SKM-1 (cell line): ENCODE results near the gene RANBP10.

ENCODE experiments used
- DNase-seq: peaks from one replicate; lab custom pipeline; 2025; ENCODE audit not compliant: unreplicated experiment; lab: John Stamatoyannopoulos, UW

RANBP10 gene

GRCh38 chr16:67679935-67680897 is 126.1 kb downstream of the RANBP10 start:
- no peak for DNase-seq

- DNase-seq: no peak
Observed at GRCh38 chr16:67678354-67679023, 127.9 kb downstream of the RANBP10 start.

DNA sequence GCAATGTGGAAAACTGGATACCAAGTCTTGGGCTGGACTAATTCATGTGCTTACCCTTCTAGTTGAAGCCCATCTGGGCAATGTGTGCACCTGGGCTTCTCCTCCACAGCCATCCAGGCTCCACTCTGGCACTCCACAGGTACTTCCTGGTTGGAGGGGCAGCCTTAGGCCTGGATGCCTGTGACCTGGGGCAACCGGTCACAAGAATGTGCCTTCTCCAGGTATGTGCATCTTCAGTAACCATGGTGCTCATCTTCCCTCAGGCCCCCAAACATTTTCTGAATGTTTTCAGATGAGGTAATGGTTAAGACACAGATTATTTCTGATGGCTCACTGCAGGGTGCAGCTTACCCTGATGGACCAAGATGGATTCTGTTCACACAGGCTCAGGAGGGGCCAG is 128.6 kb downstream of the RANBP10 start:
- DNase-seq: no peak

DNA sequence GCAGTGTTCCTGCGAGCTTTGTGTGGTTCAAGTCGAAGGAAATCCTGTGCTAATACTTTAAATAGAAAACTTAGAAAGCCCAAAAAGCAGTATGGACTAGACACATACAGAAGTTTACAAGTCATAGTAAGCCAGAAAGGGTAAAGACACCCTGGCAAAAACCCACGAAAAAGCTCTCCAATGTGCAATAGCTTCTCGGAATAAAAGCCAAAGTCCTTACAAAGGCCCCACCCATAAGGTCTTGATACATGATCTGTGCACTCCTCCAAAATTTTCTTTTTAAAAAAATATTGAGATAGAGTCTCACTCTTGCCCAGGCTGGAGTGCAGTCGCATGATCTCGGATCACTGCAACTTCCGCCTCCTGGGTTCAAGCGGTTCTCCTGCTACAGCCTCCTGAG is 129.4 kb downstream of the RANBP10 start:
- no peak for DNase-seq

GRCh38 chr16:67676516-67676915 is 129.8 kb downstream of the RANBP10 start:
- DNase-seq: no peak

DNA sequence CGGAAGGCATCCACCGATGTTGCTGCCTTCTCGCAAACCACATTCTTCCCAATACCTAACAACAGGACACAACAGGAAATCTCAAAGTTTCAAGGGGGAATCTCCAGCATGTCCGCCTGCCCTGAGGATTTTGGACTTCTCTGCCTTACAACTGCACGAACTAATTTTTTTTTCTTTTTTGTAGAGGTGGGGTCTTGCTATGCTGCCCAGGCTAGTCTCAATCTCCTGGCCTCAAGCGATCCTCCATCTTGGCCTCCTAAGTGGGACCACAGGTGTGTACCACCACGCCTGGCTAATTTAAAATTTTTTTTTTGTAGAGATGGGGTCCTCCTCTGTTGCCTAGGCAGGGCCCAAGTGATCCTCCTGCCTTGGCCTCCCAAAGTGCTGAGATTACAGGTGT is 130.4 kb downstream of the RANBP10 start:
- no peak for DNase-seq

DNA sequence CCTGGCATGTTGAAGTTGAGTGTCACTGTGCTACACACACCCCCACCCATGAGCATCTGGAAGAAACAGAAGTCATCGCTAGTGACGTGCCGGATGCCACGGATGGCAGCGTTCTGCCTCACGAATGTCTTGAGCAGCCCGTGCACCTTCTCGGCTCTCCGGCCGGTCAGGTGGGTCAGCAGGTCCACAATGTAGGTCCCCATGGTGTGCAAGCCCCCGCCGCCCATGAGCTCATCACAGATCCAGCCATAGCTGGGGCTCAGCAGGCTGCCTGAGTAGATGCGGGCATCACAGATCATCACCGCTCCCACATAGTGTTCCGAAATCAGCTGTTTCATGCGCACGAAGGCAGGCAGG is 130.8 kb downstream of the RANBP10 start:
- no peak for DNase-seq

DNA sequence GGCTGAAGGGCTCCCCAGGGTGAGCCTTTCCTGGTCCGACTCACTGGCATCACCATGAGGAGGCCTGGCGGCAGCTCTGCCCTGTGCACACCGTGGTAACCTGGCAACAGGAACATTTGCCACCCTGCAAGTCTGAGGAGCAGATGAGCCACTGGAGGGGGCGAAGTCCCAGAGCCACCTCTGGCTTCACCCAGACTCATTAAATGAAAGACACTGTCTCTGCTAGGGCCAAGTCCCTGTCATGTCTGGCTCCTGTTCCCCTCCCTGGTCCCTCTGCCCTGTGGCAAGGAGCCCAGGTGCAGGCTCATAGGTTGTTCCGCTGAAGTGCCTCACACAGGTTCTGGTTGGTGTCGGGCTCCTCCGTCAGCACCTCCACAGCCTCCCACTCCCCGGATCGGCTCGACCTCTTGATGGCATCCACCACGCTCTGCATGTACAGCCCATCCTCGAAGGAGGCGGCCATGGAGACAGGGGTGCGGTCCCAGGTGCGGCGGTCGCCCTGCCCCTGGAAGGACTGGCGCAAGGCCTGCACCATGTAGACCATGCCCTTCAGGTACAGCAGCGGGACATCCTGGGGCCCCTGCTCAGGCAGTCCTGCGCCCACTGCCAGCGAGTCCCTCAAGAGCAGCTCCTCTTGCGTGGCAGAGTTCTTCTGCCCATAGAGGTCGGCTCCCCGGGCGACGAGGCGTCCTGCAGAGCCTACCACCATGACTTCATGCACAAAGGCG is 131.3 kb downstream of the RANBP10 start:
- no peak for DNase-seq

DNA sequence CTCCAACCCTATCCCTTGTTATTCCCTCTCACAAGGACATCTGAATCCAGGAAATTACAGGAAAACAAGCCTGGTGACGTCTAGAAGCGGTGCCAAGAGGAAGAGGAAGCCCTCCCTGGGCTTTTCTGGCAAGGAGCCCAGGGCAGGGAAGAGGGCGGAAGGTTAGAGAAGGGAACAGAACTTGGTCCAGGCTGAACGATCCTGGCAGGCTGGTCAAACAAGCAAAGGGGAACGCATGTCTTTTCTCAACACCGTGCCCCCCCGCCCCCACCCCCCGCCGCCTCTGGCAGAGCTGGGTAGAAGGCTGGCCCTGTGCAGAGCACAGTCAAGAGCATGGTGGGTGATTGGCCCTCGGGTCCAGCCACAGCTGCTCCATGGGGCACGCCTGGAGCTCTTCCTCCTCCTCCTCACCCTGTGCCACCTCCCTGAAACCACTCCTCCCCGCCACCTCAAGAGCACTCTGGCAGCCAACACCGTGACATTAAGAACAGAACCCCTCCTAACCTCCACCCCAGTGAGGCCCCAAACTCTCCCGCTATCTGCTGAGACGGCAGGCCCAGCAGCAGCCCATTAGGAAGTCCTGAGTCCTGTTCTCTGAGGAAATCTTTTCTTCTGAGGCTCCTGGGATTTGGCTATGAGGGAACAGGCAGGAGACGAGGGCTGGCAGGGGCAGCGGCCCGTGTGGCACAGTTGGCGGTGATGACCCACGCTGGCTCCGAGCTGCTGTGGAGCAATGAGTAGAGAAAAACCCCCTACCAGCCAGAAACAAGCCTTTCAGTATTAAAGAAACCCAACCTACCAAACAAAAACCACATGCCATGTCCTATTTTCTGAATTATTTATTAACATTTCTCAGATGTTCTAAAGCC is 132.4 kb downstream of the RANBP10 start:
- DNase-seq: no peak
